Tracheal epithelial cell (primary cell): ENCODE results near the gene BRD3. TPM values are rescaled to one million over a fixed set of nuclear protein-coding genes. Genes with fewer than 3 reads are reported as not detected.

Source experiments
- total RNA-seq: library from RNA; depleted of rRNA; stranded (reverse); fragments of >200 nt; gene quantifications from 2 replicates; pipeline ENCODE4 v1.2.1, GENCODE V29; 2014

Gene BRD3
- total RNA-seq, result 6.5 and 7.2 TPM in 2 replicates

DNA sequence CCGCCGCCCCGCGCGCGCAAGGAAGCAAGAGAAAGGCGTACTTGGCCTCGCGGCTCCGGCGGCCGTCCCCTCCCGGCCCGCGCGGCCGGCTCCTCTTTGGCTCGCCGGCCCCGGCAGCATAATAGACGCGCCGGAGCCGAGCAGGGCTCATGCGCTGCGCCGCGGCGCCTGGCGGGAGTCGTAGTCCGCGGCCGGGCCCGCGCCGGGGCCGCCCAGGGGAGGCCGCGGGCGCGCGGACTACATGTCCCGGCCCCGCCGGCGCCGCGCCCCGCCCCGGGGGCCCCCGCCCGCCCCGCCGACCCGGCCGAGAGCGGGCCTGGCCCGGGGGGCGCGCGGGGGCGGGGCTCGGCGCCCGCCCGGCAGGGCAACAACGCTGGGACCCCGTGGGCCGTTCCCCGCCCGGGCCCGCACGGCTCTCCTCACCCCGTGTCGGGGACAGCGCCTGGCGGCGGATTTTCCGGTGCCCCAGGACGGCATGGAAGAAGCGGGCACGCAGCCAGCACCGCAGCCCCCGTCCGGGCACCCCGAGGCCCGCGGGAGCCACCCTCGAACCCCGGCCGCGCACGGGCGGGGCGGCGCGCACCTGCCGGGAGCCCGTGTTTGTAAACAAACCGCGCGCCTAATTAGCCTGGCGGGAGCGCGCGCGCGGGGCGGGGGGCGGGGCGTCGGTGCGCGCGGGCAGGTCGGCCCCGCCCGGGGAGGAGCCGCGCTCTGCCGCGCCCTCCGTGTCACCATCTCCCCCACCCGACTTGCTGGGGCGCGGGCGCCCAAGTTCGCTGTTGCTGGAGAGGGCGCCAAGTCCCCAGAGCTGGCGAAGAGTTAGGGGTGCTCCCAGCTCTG lies at the start of gene BRD3:
Gene BRD3, minus strand, starts transcription at position 123 of the 840 bp plus-strand sequence. CDS start 14,549 bp downstream, outside the sequence.

DNA sequence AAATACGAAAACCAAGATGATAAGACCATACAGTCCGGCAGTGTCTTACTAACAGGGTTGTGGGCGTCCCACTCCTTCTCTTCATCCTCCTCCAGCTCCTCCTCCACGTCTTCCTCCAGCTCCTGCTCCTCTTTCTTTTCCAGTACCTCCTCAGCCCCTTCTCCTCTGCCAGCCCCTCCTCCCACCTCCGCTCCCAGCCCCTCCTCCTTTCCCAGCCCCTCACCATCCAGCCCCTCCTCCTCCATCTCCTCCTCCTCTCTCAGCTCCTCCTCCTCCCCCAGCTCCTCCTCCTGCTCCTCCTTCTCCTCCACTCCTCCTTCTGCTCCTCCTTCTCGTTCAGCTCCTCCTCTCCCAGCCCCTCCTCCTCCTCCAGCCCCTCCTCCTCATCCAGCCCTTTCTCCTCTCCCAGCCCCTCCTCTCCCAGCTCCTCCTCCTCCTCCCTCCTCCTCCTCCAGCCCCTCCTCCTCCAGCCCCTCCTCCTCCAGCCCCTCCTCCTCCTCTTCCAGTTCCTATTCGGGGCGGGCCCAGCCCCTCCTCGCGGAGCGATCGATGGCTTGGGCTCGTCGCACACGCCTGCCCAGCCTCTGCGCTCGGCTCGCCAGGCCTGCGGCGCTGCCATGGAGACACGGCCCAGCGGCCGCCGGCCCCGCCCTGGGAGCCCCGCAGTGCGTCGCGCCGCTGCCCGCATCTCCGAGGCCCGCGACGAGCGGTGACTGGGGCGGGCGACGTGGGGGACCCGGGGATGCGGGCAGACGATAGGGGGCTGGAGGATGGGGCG lies 42.8 kb downstream of the BRD3 start, which contains the start of gene BRD3OS:
Gene BRD3OS, plus strand, starts transcription at position 654 of the 778 bp plus-strand sequence. CDS start 1,267 bp downstream, outside the sequence.

DNA sequence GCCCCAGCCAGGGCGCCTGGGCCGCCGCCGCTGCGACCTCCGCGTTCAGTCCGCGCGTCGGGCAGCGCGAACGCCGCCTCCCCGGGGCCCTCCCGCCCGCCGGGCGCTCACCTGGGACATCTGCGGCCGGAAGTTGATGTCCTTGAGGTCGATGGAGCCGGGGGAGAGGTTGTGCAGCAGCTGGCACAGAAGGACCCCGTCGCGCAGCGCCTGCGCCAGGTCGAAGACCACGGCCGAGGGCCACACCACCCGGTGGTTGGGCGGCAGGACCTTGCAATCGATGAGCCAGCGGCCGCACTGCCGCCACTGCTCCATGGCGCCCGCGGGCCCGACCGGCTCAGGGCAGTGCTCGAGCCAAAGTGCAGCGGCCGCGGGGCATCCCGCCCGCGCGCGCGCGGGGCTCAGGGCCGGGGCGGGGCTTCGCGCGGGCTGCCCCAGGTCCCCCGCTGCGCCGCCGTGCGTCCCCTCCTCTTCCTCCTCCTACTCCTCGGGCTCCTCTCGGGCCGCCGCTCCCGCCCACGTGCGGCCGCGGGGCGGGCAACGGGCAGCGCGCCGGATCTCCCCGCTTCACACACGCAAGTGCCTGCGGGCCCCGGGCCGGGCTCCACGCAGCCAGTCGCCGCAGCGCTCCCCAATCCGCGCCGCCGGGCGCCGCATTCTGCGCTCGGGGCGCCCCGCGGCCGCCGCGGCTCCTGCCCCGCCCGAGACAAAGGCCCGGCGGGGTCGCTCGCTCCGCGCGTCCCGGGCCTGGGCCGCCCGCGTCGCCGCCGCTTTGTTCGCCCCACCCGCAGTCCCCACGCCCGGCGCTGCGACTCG lies 75.7 kb downstream of the BRD3 start, which contains the start of gene VAV2:
Gene VAV2, minus strand, starts transcription at position 361 of the 816 bp plus-strand sequence. Its CDS starts 46 bp downstream, at position 315.

Other genes with a start within 250 kb of the BRD3 start
- 35.9 and 36.2 TPM in 2 replicates for gene VAV2, start 75.7 kb downstream of the BRD3 start, total RNA-seq
- gene BRD3OS, start 42.5 kb downstream of the BRD3 start, total RNA-seq, result 7.5 and 7.9 TPM in 2 replicates
- gene WDR5, start 68.1 kb upstream of the BRD3 start, total RNA-seq, result 23.9 and 25.4 TPM in 2 replicates
- not detected in 2 replicates for gene RNU6ATAC, start 96.5 kb upstream of the BRD3 start, total RNA-seq